H1 (cell line): ENCODE data around the gene NHLRC2. TPM values are rescaled to one million over a fixed set of nuclear protein-coding genes. Genes with fewer than 3 reads are reported as not detected.

Experiments
- CTCF ChIA-PET: fragments of 300-600 bp; sonication (Branson Sonifier 250); formaldehyde crosslinking; loops from one replicate; lab custom pipeline; 2021; ENCODE audit not compliant: partially characterized antibody; lab: Charles Lee
- POLR2A ChIA-PET: fragments of 300-600 bp; sonication (Branson Sonifier 250); formaldehyde crosslinking; loops from one replicate; lab custom pipeline; 2021; ENCODE audit warnings: inconsistent platforms; ENCODE audit not compliant: partially characterized antibody; lab: Charles Lee
- DNase-seq, 2 experiments: peaks; one replicate each; pipeline versions ENCODE4 v3.0.0 to v3.0.0-alpha.2; 2010 to 2022; ENCODE audit warnings: low spot score in 2 of 2, low read depth in 1 of 2, mixed read lengths in 1 of 2
- FAIRE-seq: peaks from 2 replicates; lab custom pipeline; 2011; peaks lifted over from hg19 to GRCh38; lab: Jason Lieb, UNC
- H2AFZ ChIP-seq: 2 replicates; pipeline ENCODE4 v1.8.1; 2012; ENCODE audit warnings: low read length, inconsistent platforms
- H2AK5ac ChIP-seq: 2 replicates; pipeline ENCODE4 v1.6.1; 2013; ENCODE audit warnings: low read depth, low read length
- H2BK120ac ChIP-seq: replicated peaks from 2 replicates; pipeline ENCODE3; 2013; ENCODE audit warnings: low read depth, low read length, inconsistent platforms
- H2BK12ac ChIP-seq: 2 replicates; pipeline ENCODE4 v1.6.1; 2013; ENCODE audit warnings: low read depth, low read length
- H2BK15ac ChIP-seq: 2 replicates; pipeline ENCODE4 v1.6.1; 2013; ENCODE audit warnings: low read length
- H2BK20ac ChIP-seq: 2 replicates; pipeline ENCODE4 v1.6.1; 2013; ENCODE audit warnings: low read length
- H2BK5ac ChIP-seq: 2 replicates; pipeline ENCODE4 v1.6.1; 2013; ENCODE audit warnings: low read depth, low read length
- H3K14ac ChIP-seq: 2 replicates; pipeline ENCODE4 v1.6.1; 2013; ENCODE audit warnings: inconsistent platforms; ENCODE audit not compliant: insufficient read length
- H3K18ac ChIP-seq: 2 replicates; pipeline ENCODE4 v1.6.1; 2013; ENCODE audit warnings: low read length; ENCODE audit errors: extremely low read depth
- H3K23ac ChIP-seq: 2 replicates; pipeline ENCODE4 v1.6.1; 2013; ENCODE audit warnings: inconsistent platforms; ENCODE audit not compliant: insufficient read length
- H3K23me2 ChIP-seq: 2 replicates; pipeline ENCODE4 v1.6.1; 2013; ENCODE audit warnings: low read depth, low read length
- H3K27ac ChIP-seq: 2 replicates; pipeline ENCODE4 v1.6.1; 2011; ENCODE audit warnings: low read depth, low read length, inconsistent platforms
- H3K27me3 ChIP-seq, 4 experiments: replicated peaks in 1 of 4; 1 replicate in 1 of 4; 2 replicates in 3 of 4; pipeline versions ENCODE4 v1.6.1 to v1.8.1; 2011 to 2013; ENCODE audit warnings: low read length in 3 of 4, mild to moderate bottlenecking in 3 of 4, inconsistent platforms in 2 of 4, mixed read lengths in 2 of 4, moderate library complexity in 1 of 4; ENCODE audit not compliant: control insufficient read depth in 3 of 4, insufficient read depth in 3 of 4; ENCODE audit errors: extremely low read depth in 1 of 4
- H3K36me3 ChIP-seq, 4 experiments: 2 replicates each; pipeline versions ENCODE4 v1.6.1 to v1.8.1; 2011 to 2013; ENCODE audit warnings: mild to moderate bottlenecking in 4 of 4, low read length in 3 of 4, moderate library complexity in 2 of 4, control low read depth in 1 of 4, inconsistent platforms in 1 of 4; ENCODE audit not compliant: insufficient read depth in 4 of 4, control insufficient read depth in 2 of 4
- H3K4ac ChIP-seq: replicated peaks from 2 replicates; pipeline ENCODE3; 2013; ENCODE audit warnings: low read length, low read depth, mixed read lengths, inconsistent platforms; ENCODE audit not compliant: insufficient read length
- H3K4me1 ChIP-seq, 4 experiments: replicated peaks in 1 of 4; 1 replicate in 1 of 4; 2 replicates in 3 of 4; pipeline versions ENCODE4 v1.6.1 to v1.8.1; 2011 to 2013; ENCODE audit warnings: low read length in 3 of 4, inconsistent platforms in 2 of 4, mixed read lengths in 1 of 4; ENCODE audit not compliant: insufficient read depth in 4 of 4, control insufficient read depth in 3 of 4
- H3K4me2 ChIP-seq, 2 experiments: 2 replicates each; pipeline versions ENCODE4 v1.6.1 to v1.8.1; 2011 to 2013; ENCODE audit warnings: low read depth in 2 of 2, low read length in 2 of 2, control low read depth in 1 of 2, inconsistent platforms in 1 of 2, mild to moderate bottlenecking in 1 of 2; ENCODE audit not compliant: insufficient read depth in 1 of 2
- H3K4me3 ChIP-seq, 4 experiments: fragments of 200-600, 300-600 bp in 1 of 4; sonication (generic), shearing (Covaris generic), sonication (Bioruptor Twin) in 1 of 4; 2 replicates each; pipeline versions ENCODE4 v1.5.1 to v1.8.1; 2011 to 2016; ENCODE audit warnings: low read length in 4 of 4, low read depth in 3 of 4, control low read depth in 2 of 4, inconsistent platforms in 2 of 4, mild to moderate bottlenecking in 2 of 4, mixed read lengths in 1 of 4, moderate library complexity in 1 of 4; ENCODE audit not compliant: insufficient read depth in 2 of 4; ENCODE audit errors: extremely low read depth in 1 of 4
- H3K56ac ChIP-seq: replicated peaks from 2 replicates; pipeline ENCODE3; 2013; ENCODE audit warnings: low read depth, mild to moderate bottlenecking, mixed read lengths, low read length, inconsistent platforms; ENCODE audit not compliant: insufficient read length
- H3K79me1 ChIP-seq: 2 replicates; pipeline ENCODE4 v1.6.1; 2013; ENCODE audit warnings: low read depth, low read length, control low read depth
- H3K79me2 ChIP-seq, 2 experiments: 2 replicates each; pipeline versions ENCODE4 v1.6.1 to v1.8.1; 2012 to 2013; ENCODE audit warnings: low read length in 2 of 2, mild to moderate bottlenecking in 2 of 2, inconsistent platforms in 1 of 2; ENCODE audit not compliant: insufficient read depth in 2 of 2, control insufficient read depth in 1 of 2
- H3K9ac ChIP-seq, 4 experiments: replicated peaks in 1 of 4; 1 replicate in 1 of 4; 2 replicates in 3 of 4; pipeline versions ENCODE4 v1.6.1 to v1.8.1; 2011 to 2013; ENCODE audit warnings: low read depth in 3 of 4, low read length in 3 of 4, control low read depth in 2 of 4, mild to moderate bottlenecking in 2 of 4, moderate library complexity in 2 of 4, inconsistent platforms in 1 of 4; ENCODE audit errors: extremely low read depth in 1 of 4
- H3K9me3 ChIP-seq, 2 experiments: 2 replicates each; pipeline versions ENCODE4 v1.6.1 to v1.8.1; 2012 to 2013; ENCODE audit warnings: mild to moderate bottlenecking in 2 of 2, moderate library complexity in 2 of 2, control low read depth in 1 of 2, inconsistent platforms in 1 of 2, low read depth in 1 of 2, low read length in 1 of 2, mixed read lengths in 1 of 2; ENCODE audit not compliant: insufficient read depth in 2 of 2
- H4K20me1 ChIP-seq, 2 experiments: replicated peaks in 1 of 2; 2 replicates each; pipeline versions ENCODE3 to v1.8.1; 2011 to 2013; ENCODE audit warnings: inconsistent platforms in 2 of 2, low read length in 2 of 2, mild to moderate bottlenecking in 1 of 2; ENCODE audit not compliant: insufficient read depth in 2 of 2, control insufficient read depth in 1 of 2
- H4K5ac ChIP-seq: 2 replicates; pipeline ENCODE4 v1.6.1; 2013; ENCODE audit warnings: low read length, low read depth, mixed read lengths, inconsistent platforms; ENCODE audit not compliant: insufficient read length
- H4K8ac ChIP-seq: 2 replicates; pipeline ENCODE4 v1.8.0; 2013; ENCODE audit warnings: mild to moderate bottlenecking, moderate library complexity, low read length, inconsistent platforms; ENCODE audit not compliant: insufficient read depth; ENCODE audit errors: extremely low read depth
- H4K91ac ChIP-seq: replicated peaks from 2 replicates; pipeline ENCODE3; 2013; ENCODE audit warnings: low read length, mixed read lengths, inconsistent platforms; ENCODE audit not compliant: insufficient read length
- BACH1 ChIP-seq: IDR thresholded peaks from 2 replicates; pipeline ENCODE4 v1.6.1; 2012; ENCODE audit warnings: low read length, improper control_type of control experiment
- CBX8 ChIP-seq: fragments of 300-800, 300-1000 bp; sonication (generic); IDR thresholded peaks from 2 replicates; pipeline ENCODE4 v1.7.1; 2016; ENCODE audit warnings: low read depth, low read length, borderline replicate concordance
- CHD1 ChIP-seq: IDR thresholded peaks from 2 replicates; pipeline ENCODE4 v1.6.1; 2012; ENCODE audit warnings: low read depth, low read length, improper control_type of control experiment
- CTCF ChIP-seq, 3 experiments: IDR thresholded peaks; 1 replicate in 2 of 3; 2 replicates in 1 of 3; pipeline versions ENCODE4 v1.5.1 to v1.6.1; 2011; ENCODE audit warnings: low read length in 3 of 3, mild to moderate bottlenecking in 3 of 3, inconsistent platforms in 2 of 3, low read depth in 1 of 3, moderate library complexity in 1 of 3; ENCODE audit not compliant: insufficient read depth in 1 of 3; ENCODE audit errors: control extremely low read depth in 1 of 3
- GABPA ChIP-seq: IDR thresholded peaks from 2 replicates; pipeline ENCODE4 v1.6.1; 2011; ENCODE audit warnings: mild to moderate bottlenecking, low read length, moderate library complexity, borderline replicate concordance; ENCODE audit not compliant: insufficient read depth
- JUN ChIP-seq: IDR thresholded peaks from 2 replicates; pipeline ENCODE4 v1.6.1; 2011; ENCODE audit warnings: low read depth, mild to moderate bottlenecking, improper control_type of control experiment, low read length
- RAD21 ChIP-seq, 2 experiments: IDR thresholded peaks in 1 of 2; conservative IDR thresholded peaks in 1 of 2; 2 replicates each; pipeline ENCODE4 v1.6.1; 2011; ENCODE audit warnings: low read depth in 2 of 2, low read length in 2 of 2, improper control_type of control experiment in 1 of 2, inconsistent platforms in 1 of 2, mild to moderate bottlenecking in 1 of 2, moderate library complexity in 1 of 2
- RNF2 ChIP-seq: fragments of 200-900, 300-1000 bp; sonication (generic); IDR thresholded peaks from 2 replicates; pipeline ENCODE4 v1.7.1; 2016; ENCODE audit warnings: borderline replicate concordance, low read depth, mild to moderate bottlenecking, antibody characterized with exemption, low read length; ENCODE audit not compliant: poor library complexity, severe bottlenecking; ENCODE audit errors: missing control alignments
- SIN3A ChIP-seq, 2 experiments: IDR thresholded peaks in 1 of 2; conservative IDR thresholded peaks in 1 of 2; 2 replicates each; pipeline ENCODE4 v1.6.1; 2011 to 2012; ENCODE audit warnings: low read length in 2 of 2, improper control_type of control experiment in 1 of 2, low read depth in 1 of 2, mild to moderate bottlenecking in 1 of 2
- SIX5 ChIP-seq: IDR thresholded peaks from 2 replicates; pipeline ENCODE4 v1.6.1; 2011; ENCODE audit warnings: mild to moderate bottlenecking, low read depth, low read length
- WGBS, 2 experiments: shearing (Covaris generic) in 1 of 2; methylation state at CpG; one replicate each; pipeline versions ENCODE4 v1.1.6 to v1.1.7; 2013 to 2015; ENCODE audit warnings: low lambda C conversion rate in 2 of 2, mixed read lengths in 2 of 2, inconsistent platforms in 1 of 2, low coverage in 1 of 2, missing lambda C conversion rate in 1 of 2; ENCODE audit not compliant: insufficient replicate concordance in 2 of 2, insufficient coverage in 1 of 2, insufficient read length in 1 of 2; ENCODE audit errors: extremely low coverage in 1 of 2, missing lambda C conversion rate in 1 of 2; 5-methylcytosine and 5-hydroxymethylcytosine counted together
- polyA plus RNA-seq, 7 experiments: library from polyadenylated mRNA; depleted of rRNA in 3 of 7; stranded (reverse) in 5 of 7; unstranded in 2 of 7; fragments of >200 nt in 5 of 7; fragments of 200-250 nt in 2 of 7; gene quantifications; 1 replicate in 5 of 7; 2 replicates in 1 of 7; 4 replicates in 1 of 7; pipeline versions ENCODE4 v1.2.1 to v1.2.3, GENCODE V29; 2011 to 2013; ENCODE audit warnings: missing spikeins in 2 of 7, mixed read lengths in 2 of 7
- total RNA-seq: library from RNA; stranded (reverse); fragmentation: NEBNext Ultra II Directional; extraction: Animal tissue kit (Norgen Biotek cat#: 25700); gene quantifications from 2 replicates; pipeline ENCODE4 v1.2.1, GENCODE V29; 2021

Gene NHLRC2
- total and polyA plus RNA-seq, 2 of the 8 experiments (the other 6 are each of a cell fraction or from before 2014, with no cell fraction given): 4.9 to 25.6 TPM

GRCh38 chr10:113917636-113918035, 63.2 kb downstream of the NHLRC2 start:
- Histone ChIP-seq H2BK120ac (no peak overlapping the region), H3K4ac (no peak overlapping the region), H2AK5ac (no peak overlapping the region), H2AFZ (no peak overlapping the region), H4K5ac (no peak overlapping the region), H4K8ac (no peak overlapping the region), H3K27ac (no peak overlapping the region), H3K9me3 (no peaks in the 10 kb centered on the region), H3K4me3 (no peak overlapping the region), H3K56ac (no peak overlapping the region), H3K4me1 (no peaks in the 10 kb centered on the region), H2BK12ac (no peak overlapping the region), H3K79me2 (no peaks in the 10 kb centered on the region), H3K23ac (no peak overlapping the region), H3K36me3 (peaks cover 0 to 2% (median 0%) of the 10 kb centered on the region in 4 experiments; a peak in 1 of 8 replicates), H3K18ac (no peak overlapping the region), H3K27me3 (no peaks in the 10 kb centered on the region), H2BK15ac (no peak overlapping the region), H4K91ac (no peak overlapping the region), H4K20me1 (peaks cover 0 to 2% of the 10 kb centered on the region in 2 experiments), H3K9ac (no peak overlapping the region), H3K14ac (no peak overlapping the region), H3K79me1 (no peaks in the 10 kb centered on the region), H3K23me2 (no peaks in the 10 kb centered on the region), H2BK20ac (no peak overlapping the region), H2BK5ac (no peak overlapping the region), H3K4me2 (no peak overlapping the region)
- ChIA-PET POLR2A (interaction anchor here (0.7 to 1.0 kb wide), 2 partner anchors 29 to 148 kb away, joined by 3 read pairs; no protein-coding TSS in a partner anchor), CTCF (interaction anchor here (0.8 to 1.0 kb wide), 2 partner anchors 13 to 22 kb away, joined by 3 to 5 read pairs; no protein-coding TSS in a partner anchor)
- DNase-seq (no peak), FAIRE-seq (no peak)
- WGBS, 2 experiments: 94% methylated on average over 3 of the region's 3 CpGs; no CpG with 5 or more reads in 1 of the 2 experiments
- TF ChIP-seq RNF2: no peak
- no peak for TF ChIP-seq CHD1
- TF ChIP-seq CTCF (IDR thresholded peaks at IDR 0.05; ENCODE audit: control extremely low read depth in 1 of 3, insufficient read depth in 1 of 3, low read depth in 1 of 3, low read length in 3 of 3): no peak
- TF ChIP-seq SIX5: no peak
- no peak for TF ChIP-seq GABPA
- no peak for TF ChIP-seq JUN
- no peak for TF ChIP-seq RAD21 (IDR thresholded peaks at IDR 0.05 in 1 of 2, conservative IDR thresholded peaks at IDR 0.05 in 1 of 2; ENCODE audit: low read depth in 2 of 2, low read length in 2 of 2)
- no peak for TF ChIP-seq CBX8
- TF ChIP-seq SIN3A (conservative IDR thresholded peaks at IDR 0.05 in 1 of 2, IDR thresholded peaks at IDR 0.05 in 1 of 2; ENCODE audit: low read depth in 1 of 2, low read length in 2 of 2): no peak
- TF ChIP-seq BACH1: no peak
